Mucosa of gallbladder (tissue), 1 donor: ENCODE results near the gene NUDCD3. TPM values are rescaled to one million over a fixed set of nuclear protein-coding genes. Genes with fewer than 3 reads are reported as not detected.

Source experiments
- DNase-seq: peaks from one replicate; pipeline ENCODE4 v3.0.0-alpha.2; 2020; ENCODE audit warnings: low spot score
- total RNA-seq: library from RNA; stranded (reverse); gene quantifications from one replicate; pipeline ENCODE4 v1.2.1, GENCODE V29; 2021
- donor health status: DM: no; HTN: no; CAD: no.

The NUDCD3 gene
- total RNA-seq, 1 donor from 2014 or later = 122 TPM

GRCh38 chr7:44401692-44402091 lies 88.8 kb downstream of the NUDCD3 start:
- no peak for DNase-seq

GRCh38 chr7:44400033-44400511 lies 90.4 kb downstream of the NUDCD3 start:
- DNase-seq = no peak

GRCh38 chr7:44398953-44399574 lies 91.4 kb downstream of the NUDCD3 start:
- no peak for DNase-seq

GRCh38 chr7:44398511-44398911 lies 91.9 kb downstream of the NUDCD3 start:
- DNase-seq = no peak

- no peak for DNase-seq
These were observed 93.4 kb downstream of the NUDCD3 start for GRCh38 chr7:44396931-44397545.

- DNase-seq = no peak
These were observed 94.0 kb downstream of the NUDCD3 start for GRCh38 chr7:44396496-44396895.

GRCh38 chr7:44395067-44395466 lies 95.4 kb downstream of the NUDCD3 start:
- no peak for DNase-seq

- no peak for DNase-seq
These were observed 95.8 kb downstream of the NUDCD3 start for GRCh38 chr7:44394636-44395035.

GRCh38 chr7:44394112-44394447 lies 96.4 kb downstream of the NUDCD3 start:
- no peak for DNase-seq

GRCh38 chr7:44393238-44394111 lies 97.0 kb downstream of the NUDCD3 start:
- peak; percentile 3 for DNase-seq

GRCh38 chr7:44392618-44393010 lies 97.8 kb downstream of the NUDCD3 start:
- no peak for DNase-seq

- peak; percentile 5 for DNase-seq
These were observed 98.5 kb downstream of the NUDCD3 start for GRCh38 chr7:44391746-44392617.

- peak; percentile 5 for DNase-seq
These were observed 99.3 kb downstream of the NUDCD3 start for GRCh38 chr7:44391171-44391570.

- DNase-seq = no peak
These were observed 99.8 kb downstream of the NUDCD3 start for GRCh38 chr7:44390701-44391100.

GRCh38 chr7:44388089-44388970 lies 102.1 kb downstream of the NUDCD3 start:
- DNase-seq = peak; percentile 4

GRCh38 chr7:44387389-44387788 lies 103.1 kb downstream of the NUDCD3 start:
- DNase-seq = peak; percentile 4

GRCh38 chr7:44386139-44386913 lies 104.1 kb downstream of the NUDCD3 start:
- DNase-seq = peak; percentile 8

- peak; percentile 6 for DNase-seq
These were observed 104.9 kb downstream of the NUDCD3 start for GRCh38 chr7:44385434-44386138.
